Astrocyte (in vitro differentiated cells and primary cell): ENCODE measurements around the gene CERS6. TPM values are rescaled to one million over a fixed set of nuclear protein-coding genes. Genes with fewer than 3 reads are reported as not detected.

ENCODE experiments used
- DNase-seq: peaks from one replicate; pipeline ENCODE4 v3.0.0-alpha.2; 2010; ENCODE audit warnings: low read depth
- FAIRE-seq: peaks from 2 replicates; lab custom pipeline; 2011; peaks lifted over from hg19 to GRCh38; lab: Jason Lieb, UNC
- H2AFZ ChIP-seq: 2 replicates; pipeline ENCODE4 v1.6.0; 2012; ENCODE audit warnings: low read depth, low read length, inconsistent platforms
- H3K27ac ChIP-seq: 2 replicates; pipeline ENCODE4 v1.5.1; 2011; ENCODE audit warnings: low read depth, low read length, inconsistent platforms
- H3K27me3 ChIP-seq: 2 replicates; pipeline ENCODE4 v1.6.0; 2011; ENCODE audit warnings: low read length, inconsistent platforms; ENCODE audit not compliant: insufficient read depth
- H3K36me3 ChIP-seq: 2 replicates; pipeline ENCODE4 v1.5.1; 2011; ENCODE audit warnings: low read length, inconsistent platforms; ENCODE audit not compliant: insufficient read depth
- H3K4me1 ChIP-seq: 2 replicates; pipeline ENCODE4 v1.5.1; 2011; ENCODE audit warnings: low read length, inconsistent platforms; ENCODE audit not compliant: insufficient read depth
- H3K4me2 ChIP-seq: 2 replicates; pipeline ENCODE4 v1.6.0; 2012; ENCODE audit warnings: low read length, inconsistent platforms
- H3K4me3 ChIP-seq: 2 replicates; pipeline ENCODE4 v1.5.1; 2011; ENCODE audit warnings: low read depth, mild to moderate bottlenecking, low read length, inconsistent platforms; ENCODE audit not compliant: insufficient read depth
- H3K79me2 ChIP-seq: 2 replicates; pipeline ENCODE4 v1.6.0; 2012; ENCODE audit warnings: mild to moderate bottlenecking, low read length, inconsistent platforms; ENCODE audit not compliant: insufficient read depth
- H3K9ac ChIP-seq: 2 replicates; pipeline ENCODE4 v1.6.0; 2012; ENCODE audit warnings: mild to moderate bottlenecking, low read length, inconsistent platforms
- H3K9me3 ChIP-seq: 2 replicates; pipeline ENCODE4 v1.5.1; 2012; ENCODE audit warnings: low read depth, mild to moderate bottlenecking, low read length, inconsistent platforms; ENCODE audit not compliant: insufficient read depth
- H4K20me1 ChIP-seq: 2 replicates; pipeline ENCODE4 v1.6.0; 2012; ENCODE audit warnings: low read length, inconsistent platforms; ENCODE audit not compliant: insufficient read depth
- H3K27ac Mint-ChIP-seq: one replicate; pipeline ENCODE4 v1.8.0; 2021; ENCODE audit warnings: mild to moderate bottlenecking, mixed read lengths; ENCODE audit not compliant: unreplicated experiment
- H3K27me3 Mint-ChIP-seq: one replicate; pipeline ENCODE4 v1.8.0; 2021; ENCODE audit warnings: low read depth, mixed read lengths; ENCODE audit not compliant: unreplicated experiment
- H3K36me3 Mint-ChIP-seq: one replicate; pipeline ENCODE4 v1.8.0; 2021; ENCODE audit warnings: low read depth, mixed read lengths; ENCODE audit not compliant: unreplicated experiment
- H3K4me1 Mint-ChIP-seq: one replicate; pipeline ENCODE4 v1.8.0; 2021; ENCODE audit warnings: low read depth, mixed read lengths; ENCODE audit not compliant: unreplicated experiment
- H3K4me3 Mint-ChIP-seq: one replicate; pipeline ENCODE4 v1.8.0; 2021; ENCODE audit warnings: mild to moderate bottlenecking, moderate library complexity, mixed read lengths; ENCODE audit not compliant: unreplicated experiment
- H3K9me3 Mint-ChIP-seq: one replicate; pipeline ENCODE4 v1.8.0; 2021; ENCODE audit warnings: mild to moderate bottlenecking, mixed read lengths; ENCODE audit not compliant: unreplicated experiment
- CTCF ChIP-seq: IDR thresholded peaks from 2 replicates; pipeline ENCODE4 v1.5.1; 2011; ENCODE audit warnings: low read depth, mild to moderate bottlenecking, inconsistent platforms, low read length, moderate library complexity; ENCODE audit not compliant: insufficient read depth
- EZH2 ChIP-seq: IDR thresholded peaks from 2 replicates; pipeline ENCODE4 v1.6.1; 2012; ENCODE audit warnings: mild to moderate bottlenecking, low read length, inconsistent platforms; ENCODE audit not compliant: insufficient read depth
- total RNA-seq: library from RNA; stranded (reverse); gene quantifications from 2 replicates; pipeline ENCODE4 v1.2.1, GENCODE V29; 2021

Gene CERS6
- total RNA-seq, 1 donor from 2014 or later: 23.4 TPM

- Histone ChIP-seq H2AFZ (no peak overlapping the region), H3K4me1 (no peaks in the 10 kb centered on the region), H3K4me3 (no peak overlapping the region), H3K4me2 (no peak overlapping the region), H3K27me3 (no peaks in the 10 kb centered on the region), H3K9me3 (no peaks in the 10 kb centered on the region), H4K20me1 (no peaks in the 10 kb centered on the region), H3K27ac (no peak overlapping the region), H3K79me2 (no peaks in the 10 kb centered on the region), H3K36me3 (no peaks in the 10 kb centered on the region), H3K9ac (no peak overlapping the region)
- no peaks in the 10 kb centered on the region for H3K27me3 Mint-ChIP-seq
- DNase-seq (peak; percentile 42), FAIRE-seq (no peak)
- peaks cover 16% of the 10 kb centered on the region for H3K4me1 Mint-ChIP-seq
- H3K27ac Mint-ChIP-seq: no peak overlapping the region
- TF ChIP-seq EZH2: no peak
- TF ChIP-seq CTCF: no peak
- H3K36me3 Mint-ChIP-seq: no peaks in the 10 kb centered on the region
- H3K9me3 Mint-ChIP-seq: no peaks in the 10 kb centered on the region
- H3K4me3 Mint-ChIP-seq: no peak overlapping the region
These were observed 358.0 kb downstream of the CERS6 start for GRCh38 chr2:168814046-168814445.

- Mint-ChIP-seq H3K36me3 (no peaks in the 10 kb centered on the region), H3K4me3 (no peak overlapping the region), H3K9me3 (no peaks in the 10 kb centered on the region), H3K27me3 (peaks cover 2% of the 10 kb centered on the region), H3K4me1 (peaks cover 16% of the 10 kb centered on the region), H3K27ac (no peak overlapping the region)
- Histone ChIP-seq H2AFZ (no peak overlapping the region), H3K4me1 (no peaks in the 10 kb centered on the region), H3K79me2 (no peaks in the 10 kb centered on the region), H3K9me3 (no peaks in the 10 kb centered on the region), H4K20me1 (no peaks in the 10 kb centered on the region), H3K27me3 (no peaks in the 10 kb centered on the region), H3K4me3 (no peak overlapping the region), H3K4me2 (no peak overlapping the region), H3K27ac (no peak overlapping the region), H3K9ac (no peak overlapping the region), H3K36me3 (no peaks in the 10 kb centered on the region)
- TF ChIP-seq EZH2 (no peak), CTCF (no peak)
- DNase-seq (peak; percentile 6), FAIRE-seq (no peak)
These were observed 359.2 kb downstream of the CERS6 start for GRCh38 chr2:168814939-168815907.

DNA sequence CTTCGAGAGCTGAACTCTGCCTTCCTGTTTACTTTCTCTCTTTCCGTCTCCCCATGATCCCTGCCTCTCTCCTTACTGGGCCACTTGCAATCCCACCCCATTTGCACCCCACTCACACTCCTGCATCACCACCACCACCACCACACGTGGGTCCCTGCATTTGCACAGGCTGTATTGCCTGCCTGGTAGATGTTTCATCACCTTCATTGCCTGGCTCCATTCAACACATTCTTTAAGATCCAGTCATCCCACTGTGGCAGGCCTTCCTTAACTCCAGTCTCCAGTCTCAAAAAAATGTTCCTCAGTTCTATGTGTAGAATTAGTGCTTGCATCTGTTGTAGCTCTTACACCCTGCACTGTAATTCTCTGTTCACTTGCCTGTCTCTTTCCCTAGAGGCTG lies 360.3 kb downstream of the CERS6 start:
- Histone ChIP-seq H3K9ac (no peak overlapping the region), H3K27me3 (no peaks in the 10 kb centered on the region), H2AFZ (no peak overlapping the region), H3K9me3 (no peaks in the 10 kb centered on the region), H3K79me2 (no peaks in the 10 kb centered on the region), H3K27ac (no peak overlapping the region), H3K4me3 (no peak overlapping the region), H3K4me2 (peak overlapping the region; percentile 10), H4K20me1 (no peaks in the 10 kb centered on the region), H3K36me3 (no peaks in the 10 kb centered on the region), H3K4me1 (no peaks in the 10 kb centered on the region)
- H3K27me3 Mint-ChIP-seq: peaks cover 2% of the 10 kb centered on the region
- peak overlapping the region; percentile 87 for H3K27ac Mint-ChIP-seq
- H3K4me3 Mint-ChIP-seq: no peak overlapping the region
- H3K4me1 Mint-ChIP-seq: peaks cover 16% of the 10 kb centered on the region
- no peaks in the 10 kb centered on the region for H3K9me3 Mint-ChIP-seq
- DNase-seq (peak; percentile 89), FAIRE-seq (peak; percentile 77)
- H3K36me3 Mint-ChIP-seq: no peaks in the 10 kb centered on the region
- TF ChIP-seq CTCF: no peak
- TF ChIP-seq EZH2: no peak
